NCI-H2081 treated with DMSO at 0.1 percent for 48 hours (cell line): ENCODE data around the gene GLP2R.

Experiments
- DNase-seq: peaks from one replicate; lab custom pipeline; 2025; lab: John Stamatoyannopoulos, UW

The GLP2R gene

DNA sequence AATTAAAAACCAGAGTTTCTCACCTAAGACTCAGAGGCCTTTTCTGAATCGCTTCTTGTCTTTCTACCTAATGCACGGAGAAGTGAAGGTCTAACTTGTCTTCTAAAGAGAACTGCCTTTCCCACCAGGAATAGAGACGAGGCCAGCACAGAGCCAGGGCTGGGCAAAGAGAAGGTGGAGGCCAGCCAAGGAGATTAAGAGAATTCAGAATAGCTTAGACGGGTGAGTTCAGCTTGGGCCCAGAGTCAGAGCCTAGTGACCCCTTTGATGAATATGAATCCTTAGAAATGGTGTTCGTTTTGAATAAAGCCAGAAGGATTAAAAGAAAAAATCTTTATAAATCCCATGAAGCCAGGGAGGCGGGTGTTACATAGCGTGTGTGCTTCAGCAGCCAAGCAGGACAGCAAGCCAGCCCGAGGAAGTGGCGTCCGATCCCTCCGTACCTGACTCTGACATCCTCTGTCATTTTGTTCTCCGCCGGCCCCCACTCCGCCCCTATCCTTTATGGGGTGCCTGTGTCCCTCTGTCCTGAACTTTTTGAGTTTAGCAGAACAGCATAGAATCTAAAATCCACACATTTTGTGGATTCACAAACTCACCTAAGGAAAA is 11.3 kb upstream of the GLP2R start:
- no peak for DNase-seq

DNA sequence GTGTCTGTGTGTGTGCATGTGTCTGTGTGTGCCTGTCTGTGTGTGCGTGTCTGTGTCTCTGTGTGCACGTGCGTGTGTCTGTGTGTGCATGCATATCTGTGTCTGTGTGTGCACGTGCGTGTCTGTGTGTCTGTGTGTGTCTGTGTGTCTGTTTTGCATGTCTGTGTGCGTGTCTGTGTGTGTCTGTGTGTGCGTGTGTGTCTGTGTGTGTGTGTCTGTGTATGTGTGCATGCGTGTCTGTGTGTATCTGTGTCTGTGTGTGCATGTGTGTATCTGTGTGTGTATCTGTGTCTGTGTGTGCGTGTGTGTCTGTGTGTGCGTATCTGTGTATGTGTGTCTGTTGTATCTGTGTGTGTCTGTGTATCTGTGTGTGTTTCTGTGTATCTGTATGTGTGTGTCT is 9.3 kb upstream of the GLP2R start:
- no peak for DNase-seq

DNA sequence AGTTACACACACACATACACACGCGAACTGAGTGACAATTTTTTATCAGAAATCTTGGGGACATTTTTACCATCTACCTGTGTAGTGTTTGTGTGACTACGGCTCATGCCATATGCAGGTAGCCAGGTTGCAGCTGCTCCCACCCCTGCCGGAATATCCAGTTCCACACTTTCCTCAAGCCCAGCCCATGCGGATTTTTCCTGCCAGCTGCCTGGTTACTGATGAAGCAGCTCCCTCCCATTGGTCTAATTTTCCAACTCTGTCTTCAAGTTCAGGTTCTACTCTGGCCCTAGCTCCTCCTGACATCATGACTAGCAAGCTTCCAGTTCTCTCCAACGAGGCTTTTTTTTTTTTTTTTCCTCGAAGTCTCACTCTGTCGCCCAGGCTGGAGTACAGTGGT is 8.6 kb upstream of the GLP2R start:
- no peak for DNase-seq

DNA sequence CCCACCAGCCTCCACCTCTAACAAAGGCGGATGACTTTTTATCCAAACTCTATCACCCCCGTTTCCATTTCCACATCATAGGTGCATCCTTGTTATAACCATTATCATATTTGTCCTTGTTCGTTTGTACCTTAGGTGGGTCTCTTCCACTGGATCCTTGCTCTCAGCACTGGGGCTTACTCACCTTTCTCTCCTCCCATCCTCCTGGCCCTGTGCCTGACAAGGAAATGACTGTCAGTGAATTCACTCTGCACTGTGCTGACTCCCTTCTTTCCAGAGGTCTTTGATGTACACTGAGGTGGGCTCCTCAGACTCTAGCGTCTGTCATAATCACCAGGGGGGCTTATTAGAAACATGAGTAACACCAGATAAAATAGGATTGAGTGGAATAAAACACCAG is 7.0 kb upstream of the GLP2R start:
- no peak for DNase-seq

DNA sequence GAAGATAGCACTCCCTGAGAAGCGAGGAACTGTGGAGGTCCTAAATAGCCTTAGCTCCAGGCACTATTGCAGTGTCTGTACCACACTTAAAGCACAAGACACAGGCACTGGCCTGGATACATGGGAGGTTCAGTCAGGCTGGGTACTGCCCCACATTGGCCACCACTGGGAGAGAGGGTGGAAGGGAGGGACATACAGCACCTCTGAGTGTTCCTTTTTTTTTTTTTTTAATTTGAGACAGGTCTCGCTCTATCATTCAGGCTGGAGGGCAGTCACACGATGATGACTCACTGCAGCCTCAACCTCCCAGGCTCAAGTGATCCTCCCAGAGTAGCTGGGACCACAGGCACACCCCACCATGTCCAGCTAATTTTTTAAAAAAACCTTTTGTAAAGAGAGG is 5.3 kb upstream of the GLP2R start:
- no peak for DNase-seq

DNA sequence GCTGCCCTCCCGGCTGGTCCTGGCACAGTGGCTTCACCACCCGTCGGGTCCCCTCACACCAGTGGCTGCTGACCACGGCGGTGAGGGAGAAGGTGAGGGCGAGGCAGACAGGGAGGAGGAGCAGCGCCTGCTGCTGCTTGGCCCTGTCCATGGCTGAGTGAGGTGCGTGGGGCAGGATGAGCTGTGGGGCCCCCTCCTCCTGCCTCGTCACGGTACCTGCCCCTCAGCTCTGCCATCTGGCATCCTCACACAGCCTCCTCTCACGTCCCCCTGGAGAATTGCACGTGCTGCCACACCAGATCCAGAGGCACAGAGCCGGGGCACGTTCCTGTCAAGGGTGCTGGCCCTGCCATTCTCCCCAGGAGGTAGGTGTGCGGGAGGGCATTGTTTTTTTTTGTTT is 3.8 kb upstream of the GLP2R start, which contains the start of gene GSG1L2:
Gene GSG1L2 (minus strand): TSS at position 159 of the 400 bp plus-strand sequence. CDS start 8 bp downstream, at position 151.
- no peak for DNase-seq

DNA sequence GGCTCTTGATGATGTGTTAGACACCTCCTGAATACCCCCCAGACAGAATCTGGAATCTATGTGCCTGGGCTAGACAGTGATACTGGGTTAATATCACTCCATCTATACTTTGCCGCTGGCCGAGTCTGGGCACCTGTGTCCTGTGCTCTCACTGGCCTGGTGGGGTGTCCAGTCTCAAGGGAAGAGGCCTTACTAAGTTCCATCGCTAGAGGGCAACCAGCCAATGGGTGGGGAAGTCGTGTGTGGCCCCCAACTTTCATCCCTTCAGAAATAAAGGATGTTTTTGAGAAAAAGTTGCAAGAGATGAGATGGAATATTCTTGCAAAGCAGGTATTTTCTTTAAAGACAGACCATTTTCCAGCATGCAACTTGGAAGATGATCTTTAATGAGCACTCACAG is 1.6 kb upstream of the GLP2R start:
- DNase-seq: no peak

DNA sequence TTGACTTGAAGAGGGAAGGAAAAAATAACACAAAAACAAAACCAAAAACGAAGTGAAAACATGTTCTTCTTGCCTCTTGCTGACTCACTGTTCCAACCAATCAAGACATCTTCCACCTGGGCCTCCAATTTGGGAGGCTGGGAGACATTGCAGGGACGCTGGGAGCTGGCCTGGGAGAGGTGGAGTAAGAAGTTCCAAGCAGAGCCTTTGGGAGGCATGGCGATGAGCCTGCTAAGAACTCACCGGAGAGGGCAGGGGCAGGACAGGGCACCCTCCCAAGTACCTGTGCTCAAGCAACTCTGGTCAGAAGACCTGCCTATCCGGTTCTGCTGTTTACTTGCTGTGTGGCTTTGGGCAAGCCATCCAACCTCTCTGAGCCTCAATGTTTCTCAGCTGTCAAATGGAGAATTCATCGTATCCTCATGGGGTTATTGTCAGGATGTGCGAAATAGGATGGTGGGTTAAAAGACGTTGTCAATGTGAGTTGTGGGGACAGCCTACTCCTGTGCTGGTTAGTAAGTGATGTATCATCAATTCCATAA is 856 bp upstream of the GLP2R start:
- DNase-seq: no peak

DNA sequence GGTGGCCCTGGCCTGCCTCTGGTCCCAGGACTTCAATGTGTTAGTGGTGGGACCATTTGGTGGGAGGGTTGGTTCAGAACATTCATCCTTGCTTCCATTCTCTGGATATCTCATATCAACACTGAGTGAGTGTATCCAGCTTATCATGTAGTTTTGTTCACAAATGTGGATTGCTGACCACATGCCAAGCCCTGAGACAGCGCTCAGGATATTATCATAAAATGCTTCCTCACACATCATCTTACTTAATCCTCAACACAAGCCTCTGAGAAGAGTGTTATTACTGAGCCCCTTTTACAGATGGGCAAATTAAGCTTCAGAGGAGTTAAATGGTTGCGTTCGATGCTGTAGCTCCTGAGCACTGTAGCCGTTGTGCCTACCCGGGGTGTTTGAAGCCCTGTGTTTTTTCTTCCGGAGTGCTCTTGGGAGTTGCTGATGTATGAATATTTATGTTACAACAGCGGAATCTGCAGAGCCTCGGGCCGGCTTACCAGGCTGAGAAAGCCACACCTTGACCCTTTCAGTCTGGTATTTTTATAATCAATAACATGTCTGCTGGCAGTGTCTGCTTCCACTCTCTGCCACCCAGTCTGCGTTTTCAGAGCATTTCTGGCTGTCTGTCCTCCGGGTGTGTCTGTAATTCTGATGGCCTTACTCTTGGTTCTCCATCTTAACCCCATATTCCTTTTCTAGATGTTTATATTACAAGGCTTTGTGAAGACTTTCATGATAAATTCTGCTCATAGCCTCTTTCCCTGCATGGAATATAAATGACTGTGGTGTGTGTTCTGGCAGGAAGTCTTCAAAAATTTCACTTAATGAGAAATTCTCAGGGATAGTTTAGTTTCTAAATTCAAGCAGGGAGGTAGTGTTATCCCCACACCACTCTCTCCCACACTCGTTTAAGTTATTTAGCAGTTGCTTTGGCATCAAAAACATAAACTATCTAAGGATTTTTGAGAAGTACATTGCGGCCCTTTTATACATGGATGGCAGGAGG is 2.9 kb downstream of the GLP2R start:
- DNase-seq: no peak

DNA sequence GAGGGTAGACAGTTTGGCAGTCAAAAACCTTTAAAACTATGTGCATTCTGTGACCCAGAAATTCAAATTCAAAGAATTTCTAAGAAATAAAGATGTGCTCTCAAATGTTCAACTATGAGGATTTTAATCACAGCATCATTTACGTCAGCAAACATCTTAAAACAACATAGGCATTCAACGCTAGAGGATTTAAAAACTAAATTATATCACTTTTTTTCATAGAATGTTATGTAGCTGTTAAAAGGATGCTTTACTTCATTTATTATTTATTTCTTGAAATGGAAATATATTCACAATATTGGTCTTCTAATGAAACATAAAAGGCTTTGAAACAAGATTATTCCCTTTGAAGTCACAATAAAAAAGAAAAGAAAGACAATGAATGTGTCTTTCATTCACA is 3.6 kb downstream of the GLP2R start:
- DNase-seq: no peak

DNA sequence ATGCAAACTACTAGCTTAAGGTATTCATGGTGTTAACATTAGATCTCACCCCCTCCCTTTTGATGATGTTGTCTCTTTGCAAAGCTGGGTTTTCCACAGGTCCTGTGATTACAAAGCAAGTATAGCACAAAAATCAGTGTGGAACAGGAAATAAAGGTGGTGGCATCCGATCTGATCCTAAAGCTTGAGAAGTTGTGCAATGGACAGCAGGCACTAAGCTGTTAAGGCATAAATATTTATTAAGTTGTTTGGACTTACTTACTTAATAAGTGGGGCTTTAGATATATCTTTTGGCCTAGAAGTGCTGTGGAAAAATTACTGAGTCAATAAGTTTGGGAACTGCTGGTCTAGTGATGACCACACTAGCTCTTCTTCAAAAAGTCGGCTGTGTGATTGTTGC is 5.0 kb downstream of the GLP2R start:
- DNase-seq: no peak

DNA sequence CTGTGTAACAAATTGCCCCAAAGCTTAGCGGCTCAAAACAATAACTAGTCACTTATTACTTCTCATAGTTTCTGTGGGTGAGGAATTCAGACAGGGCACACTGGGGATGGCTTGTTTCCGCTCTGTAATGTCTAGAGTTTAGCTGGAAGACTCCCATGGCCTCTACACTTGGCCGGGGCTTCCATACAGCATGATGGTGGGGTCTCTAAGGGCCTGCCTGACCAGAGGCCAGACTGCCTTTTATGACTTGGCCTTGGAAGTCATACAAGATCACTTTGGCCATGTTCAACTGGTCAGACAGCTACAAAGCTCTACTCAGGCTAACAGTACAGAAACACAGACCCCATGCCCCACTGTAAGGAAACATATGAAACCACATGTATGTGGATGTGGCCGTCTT is 8.2 kb downstream of the GLP2R start:
- DNase-seq: no peak

DNA sequence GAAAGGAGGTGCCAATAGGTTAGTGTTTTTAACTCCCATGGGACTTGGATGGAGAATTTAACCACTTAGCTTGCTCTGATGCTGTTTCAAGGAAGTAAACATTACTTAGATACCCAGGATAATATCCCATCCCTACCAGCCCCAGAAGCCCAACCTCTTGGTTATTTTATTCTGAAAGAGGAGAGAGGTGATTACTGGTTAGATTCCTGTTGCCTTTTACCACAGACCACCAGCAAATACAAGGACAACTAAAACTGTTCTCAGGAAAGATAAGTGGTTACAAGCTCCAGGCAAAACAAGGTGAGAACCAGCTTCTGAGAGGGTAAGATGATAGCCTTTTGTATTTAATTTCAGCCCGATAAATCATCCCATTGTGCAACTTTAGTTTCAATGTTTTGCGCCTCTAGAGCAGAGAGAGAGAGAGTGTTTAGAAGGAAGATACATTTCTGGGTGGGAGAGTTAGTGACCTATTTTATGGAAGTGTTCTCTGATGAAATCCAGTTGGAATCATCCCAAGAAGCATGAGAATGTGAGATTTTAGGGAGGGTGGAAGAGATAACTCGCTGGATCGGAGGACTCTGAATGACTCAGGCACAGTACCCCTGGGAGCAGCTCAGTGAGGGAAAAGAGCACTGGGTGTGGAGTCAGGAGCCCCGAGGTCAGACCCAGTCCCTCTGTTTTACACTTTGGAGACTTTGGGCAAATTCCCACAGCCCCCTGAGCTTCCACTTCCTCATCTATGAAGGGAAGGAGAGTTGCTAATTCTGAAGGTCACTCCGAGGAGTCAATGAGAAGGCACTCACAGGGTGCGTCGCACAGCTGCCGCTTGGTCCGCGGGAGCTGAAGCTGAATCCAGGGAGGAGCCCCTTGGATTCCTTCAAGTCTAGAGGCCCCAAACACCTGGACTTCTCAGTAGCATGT is 12.1 kb downstream of the GLP2R start:
- DNase-seq: no peak

DNA sequence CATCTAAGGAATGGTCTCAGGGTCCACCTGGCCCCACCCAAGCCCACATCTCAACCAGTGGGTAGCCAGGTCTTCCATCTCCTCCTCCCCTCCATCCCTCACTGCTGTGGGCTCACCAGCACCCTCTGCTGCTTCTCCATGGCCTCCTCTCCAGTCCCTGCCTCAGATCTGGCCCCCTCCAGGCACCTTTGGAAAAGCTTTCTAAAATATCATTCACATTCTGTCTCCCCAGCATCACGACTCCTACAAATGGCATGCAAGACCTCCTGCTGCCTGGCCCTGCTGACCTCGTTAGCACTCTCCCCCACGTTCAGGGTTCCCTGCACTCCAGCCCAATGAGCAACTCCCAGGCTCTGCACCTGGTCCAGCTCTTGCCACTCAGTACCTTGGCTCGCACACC is 13.7 kb downstream of the GLP2R start:
- DNase-seq: no peak

DNA sequence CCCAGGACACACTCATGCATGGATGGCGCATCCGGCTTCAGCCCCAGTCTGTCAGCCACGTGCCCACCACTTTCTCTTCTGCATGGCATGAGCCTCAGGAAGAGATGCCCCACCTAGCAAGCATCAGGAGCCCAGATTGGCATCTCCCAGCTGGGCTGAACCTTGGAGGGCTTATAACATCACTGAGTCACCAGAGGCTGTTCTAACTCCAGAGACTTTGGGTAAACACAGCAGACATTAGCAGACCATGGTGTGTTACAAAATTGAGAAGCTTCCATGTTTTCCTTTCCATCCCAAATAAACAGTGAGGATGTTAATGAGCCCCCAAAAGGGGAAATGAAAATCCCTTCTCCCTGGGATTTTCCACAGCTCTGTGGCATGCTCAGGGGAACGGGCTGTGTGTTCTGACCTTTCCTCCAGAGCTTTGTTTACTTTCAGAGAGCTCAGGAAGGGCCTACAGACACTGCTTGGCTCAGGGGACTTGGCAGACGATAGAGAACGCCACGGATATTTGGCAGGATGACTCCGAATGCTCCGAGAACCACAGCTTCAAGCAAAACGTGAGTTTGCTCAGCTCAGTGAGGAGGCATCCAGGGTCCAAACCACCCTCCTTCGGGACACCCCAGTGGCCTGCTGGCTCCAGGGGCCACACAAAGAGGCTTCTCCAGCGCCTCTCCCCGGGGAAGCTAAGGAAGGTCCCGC is 16.5 kb downstream of the GLP2R start:
- DNase-seq: no peak

DNA sequence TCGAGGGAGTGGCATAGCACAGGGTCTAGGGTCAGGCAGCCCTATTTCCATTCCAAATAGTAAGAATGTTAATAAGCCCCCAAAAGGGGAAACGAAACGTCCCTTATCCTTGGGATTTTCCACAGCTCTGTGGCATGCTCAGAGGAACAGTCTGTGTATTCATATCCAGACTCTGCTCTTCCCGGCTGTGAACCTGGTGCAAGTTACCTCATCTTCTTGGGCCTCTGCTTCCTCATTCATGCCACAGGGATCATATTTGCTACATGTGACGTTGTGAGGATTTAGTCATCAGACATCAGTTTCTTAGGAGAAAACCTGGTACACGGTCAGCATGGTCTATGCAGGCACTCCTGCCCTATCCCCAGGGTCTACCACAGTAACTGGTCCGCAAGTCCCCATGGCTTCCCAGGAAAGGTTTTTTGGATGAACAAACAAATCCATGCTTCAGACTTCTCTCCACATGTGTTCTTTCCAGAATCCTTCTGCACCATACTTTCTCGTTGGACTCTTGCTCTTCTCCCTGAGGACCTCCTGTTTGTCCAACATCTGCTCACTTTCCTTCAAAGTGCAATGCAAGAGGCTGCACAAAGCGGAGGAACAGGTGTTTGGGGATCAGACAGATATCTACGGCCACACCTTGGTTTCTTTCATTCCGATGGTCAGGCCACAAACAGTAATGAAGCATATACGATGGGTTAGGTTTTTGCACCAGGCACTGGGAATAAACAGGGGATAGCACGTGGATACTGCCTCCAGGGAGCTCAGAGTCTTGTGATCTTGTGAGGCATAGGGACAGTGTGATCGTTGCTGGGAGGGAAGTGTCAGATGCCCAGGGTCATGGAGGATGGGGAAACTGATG is 17.7 kb downstream of the GLP2R start:
- DNase-seq: no peak

DNA sequence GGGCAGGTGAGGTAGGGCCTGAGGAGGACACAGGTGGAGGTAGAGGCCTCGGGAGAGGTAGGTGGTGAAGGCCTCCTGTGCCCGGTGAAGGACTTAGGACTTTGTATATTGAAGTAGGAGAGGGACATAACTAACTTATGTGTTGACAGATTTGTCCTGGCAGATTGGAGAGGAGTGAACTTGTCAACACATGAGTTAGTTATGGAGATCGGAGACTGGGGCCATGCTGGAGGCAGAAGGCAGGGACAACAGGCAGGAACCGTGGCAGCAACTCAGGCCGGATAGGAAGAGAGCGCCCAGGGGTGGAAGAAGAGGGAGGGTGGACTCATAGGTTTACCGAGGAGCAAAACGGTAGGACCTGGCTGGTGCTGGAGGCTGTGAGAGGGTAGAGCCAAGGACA is 18.4 kb downstream of the GLP2R start:
- DNase-seq: no peak

DNA sequence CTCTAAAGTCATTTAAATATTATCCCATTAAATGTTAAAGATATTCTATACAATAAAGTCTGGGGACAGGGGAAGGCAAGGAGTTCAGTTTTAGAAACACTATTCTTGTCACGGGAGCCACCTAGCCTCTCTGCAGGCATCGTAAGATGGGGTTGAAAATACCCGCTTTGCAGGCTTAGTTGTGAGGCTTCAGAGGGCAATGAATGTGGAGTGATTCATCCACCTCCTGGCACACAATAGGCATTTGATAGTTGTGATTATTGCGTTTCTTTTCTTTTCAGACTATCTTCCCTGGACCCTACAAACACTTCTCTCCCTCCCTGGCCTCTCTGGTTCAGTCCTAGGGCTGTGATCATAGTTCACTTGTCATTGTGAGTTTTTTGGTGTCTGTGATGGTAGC is 19.6 kb downstream of the GLP2R start:
- DNase-seq: no peak

DNA sequence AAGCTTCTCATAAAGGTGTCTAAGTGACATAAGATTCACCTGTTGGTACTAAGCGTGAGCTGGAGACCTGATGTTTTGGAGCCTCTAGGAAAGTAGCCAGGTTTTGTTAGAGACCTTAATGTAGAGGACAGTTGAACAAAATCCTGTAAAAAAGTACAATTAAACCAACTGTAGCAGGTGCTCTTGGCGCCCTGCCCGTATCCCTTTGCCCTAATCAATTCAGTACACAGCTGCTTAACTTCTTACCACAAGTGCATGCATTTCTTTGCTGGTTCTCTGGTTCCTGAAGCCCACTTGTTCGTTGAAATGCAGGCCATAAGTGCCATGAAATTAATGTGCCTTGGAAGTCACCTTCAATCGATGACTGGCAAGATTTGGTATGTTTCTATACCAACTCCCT is 24.4 kb downstream of the GLP2R start:
- no peak for DNase-seq

DNA sequence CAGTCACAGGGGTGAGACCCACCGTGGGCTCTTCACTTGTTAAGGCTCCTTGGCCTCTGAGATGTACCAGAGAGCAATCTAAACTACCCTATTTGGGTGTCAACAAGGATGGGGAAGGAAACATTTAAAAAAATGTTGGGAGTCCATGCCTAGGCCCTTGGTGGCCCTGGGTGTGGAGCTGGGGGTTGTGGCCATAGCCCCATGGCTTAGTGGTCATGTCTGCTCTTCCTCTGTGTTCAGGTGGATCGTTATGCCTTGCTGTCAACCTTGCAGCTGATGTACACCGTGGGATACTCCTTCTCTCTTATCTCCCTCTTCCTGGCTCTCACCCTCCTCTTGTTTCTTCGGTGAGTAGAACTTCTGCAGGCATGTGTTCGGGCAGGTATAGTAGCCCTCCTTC is 28.5 kb downstream of the GLP2R start:
- no peak for DNase-seq

DNA sequence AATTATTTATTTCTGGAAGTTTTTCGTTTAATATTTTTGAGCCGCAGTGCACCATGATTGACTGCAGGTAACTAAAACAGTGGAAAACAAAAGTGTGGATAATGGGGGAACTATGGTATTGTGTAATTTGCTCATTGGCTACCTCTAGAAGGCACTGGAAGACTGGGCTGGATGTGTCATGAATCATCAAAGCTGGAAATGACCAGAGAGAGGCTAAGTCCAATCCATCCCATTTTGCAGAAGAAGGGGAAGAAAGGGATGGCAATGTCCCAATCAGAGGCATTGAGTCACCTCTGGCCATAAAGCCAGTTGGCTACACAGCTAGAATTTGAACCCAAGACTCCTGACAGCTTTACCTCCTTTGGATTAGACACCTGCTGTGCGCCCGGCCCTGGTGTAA is 29.3 kb downstream of the GLP2R start:
- no peak for DNase-seq
